M059J (cell line): ENCODE data around the gene TESK2. TPM values are rescaled to one million over a fixed set of nuclear protein-coding genes. Genes with fewer than 3 reads are reported as not detected.
A peak's percentile ranks its signal among the peaks of the same experiment; 100 is the strongest.
"Not testable (repeated sequence)": the region's sequence is repeated elsewhere in the genome, so short reads cannot be mapped to it uniquely, and the experiment has no call there.

Source experiments
- DNase-seq: peaks from one replicate; pipeline ENCODE4 v3.0.0-alpha.2; 2012; ENCODE audit warnings: low read depth
- total RNA-seq: library from RNA; depleted of rRNA; stranded (reverse); fragments of >200 nt; shearing (Covaris generic); gene quantifications from 2 replicates; pipeline ENCODE4 v1.2.3, GENCODE V29; 2014

TESK2 gene
- total RNA-seq, 1 experiment from 2014 or later, result 3.4 TPM

GRCh38 chr1:45412899-45413298 lies 78.1 kb downstream of the TESK2 start:
- no peak for DNase-seq

GRCh38 chr1:45411510-45411899 lies 79.5 kb downstream of the TESK2 start:
- peak; percentile 11 for DNase-seq

DNA sequence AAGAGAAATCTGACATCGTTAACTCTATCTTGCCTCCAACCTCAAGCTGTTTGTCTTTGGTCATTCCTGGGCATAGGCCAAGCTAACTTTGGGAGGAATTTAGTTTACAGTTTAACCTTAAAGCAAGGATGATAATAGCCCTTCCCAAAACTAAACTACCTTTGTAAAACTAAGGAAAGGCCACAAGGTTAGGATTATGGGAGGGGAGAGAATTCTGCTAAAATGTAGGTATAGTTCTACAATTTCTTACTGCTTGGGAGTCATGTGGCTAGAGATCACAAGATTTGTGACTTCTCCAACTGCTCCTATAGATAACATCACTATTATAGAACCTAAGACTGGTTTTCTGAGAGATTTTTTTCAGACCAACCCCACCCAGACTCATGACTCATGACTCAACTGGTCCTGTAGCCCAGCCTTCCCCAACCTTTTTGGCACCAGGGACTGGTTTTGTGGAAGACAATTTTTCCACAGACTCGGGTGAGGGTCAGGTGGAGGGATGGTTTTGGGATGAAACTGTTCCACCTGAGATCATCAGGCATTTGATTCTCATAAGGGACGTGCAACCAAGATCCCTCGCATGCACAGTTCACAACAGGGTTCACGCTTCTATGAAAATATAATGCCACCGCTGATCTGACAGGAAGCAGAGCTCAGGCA lies 80.0 kb downstream of the TESK2 start:
- peak; percentile 50 for DNase-seq

- no peak for DNase-seq
Measured at GRCh38 chr1:45409276-45409675, 81.7 kb downstream of the TESK2 start.

- no peak for DNase-seq
Measured at GRCh38 chr1:45407629-45408287, 83.2 kb downstream of the TESK2 start.

DNA sequence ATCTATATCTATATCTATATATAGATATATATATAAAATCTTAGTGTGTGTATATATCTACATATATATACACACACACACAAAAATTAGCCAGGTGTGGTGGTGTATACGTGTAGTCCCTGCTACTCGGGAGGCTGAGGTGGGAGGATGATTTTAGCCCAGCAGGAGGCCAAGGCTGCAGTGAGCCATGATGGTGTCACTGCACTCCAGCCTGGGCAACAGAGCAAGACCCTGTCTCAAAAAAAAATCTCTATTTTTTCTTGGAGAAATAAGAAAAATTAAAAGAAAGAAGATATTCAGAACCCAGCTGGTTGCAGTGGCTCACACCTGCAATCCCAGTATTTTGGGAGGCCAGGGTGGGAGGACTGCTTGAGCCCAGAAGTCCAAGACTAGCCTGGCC lies 85.3 kb downstream of the TESK2 start:
- no peak for DNase-seq

DNA sequence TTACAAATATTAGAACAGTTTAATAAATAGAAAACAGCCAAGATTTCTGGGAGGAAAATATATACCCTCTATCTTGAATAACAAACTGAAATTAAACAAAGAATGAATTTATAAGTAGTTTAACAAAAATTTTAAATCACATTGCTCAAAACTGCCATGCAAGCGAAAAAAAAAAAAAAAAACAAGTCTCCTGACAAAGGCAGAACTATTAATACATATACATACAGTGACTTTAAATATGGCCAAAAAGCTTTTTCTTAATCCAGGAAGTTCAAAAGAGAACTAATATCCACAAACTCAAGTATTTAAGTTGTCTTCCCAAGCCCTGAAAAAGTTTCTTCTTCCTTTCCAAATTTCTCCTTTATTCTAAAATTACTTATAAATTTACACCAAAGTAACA lies 87.2 kb downstream of the TESK2 start:
- DNase-seq, result no peak

DNA sequence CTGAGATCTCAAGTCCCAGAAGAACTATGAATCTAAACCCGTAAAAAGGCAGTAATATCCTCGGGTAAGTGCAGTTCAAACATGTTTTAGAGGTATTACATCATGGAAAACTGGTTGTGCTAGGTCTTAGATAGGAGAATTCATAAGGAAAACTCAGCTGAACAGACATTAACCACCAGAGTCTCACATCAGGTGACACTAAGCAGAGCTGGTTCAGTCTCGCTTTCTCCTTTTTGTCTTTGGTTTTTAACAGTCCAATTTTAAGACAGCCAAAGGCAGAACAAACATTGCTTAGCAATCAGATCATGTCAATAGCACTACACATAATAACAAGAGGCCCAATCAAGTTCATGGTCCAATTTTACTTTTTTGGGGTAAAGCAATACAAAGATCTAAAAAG lies 87.7 kb downstream of the TESK2 start:
- no peak for DNase-seq

DNA sequence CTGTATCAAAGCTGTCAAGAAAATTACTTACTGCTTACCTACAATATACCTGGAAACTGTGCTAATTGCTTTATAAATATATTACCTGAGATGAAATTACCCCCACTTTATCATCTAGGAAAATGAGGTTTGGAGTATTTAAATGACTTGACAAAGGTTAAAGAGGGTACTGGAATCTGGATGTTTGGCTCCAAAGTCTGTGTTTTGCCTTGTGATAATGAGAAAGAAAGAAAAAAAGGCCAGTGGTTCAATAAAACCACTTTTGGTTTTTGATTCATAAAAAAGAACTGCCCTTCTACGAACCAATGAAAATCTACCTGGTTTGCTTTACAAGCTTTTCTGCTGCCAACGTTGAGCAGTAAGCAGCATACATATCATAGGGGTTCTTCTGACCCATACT lies 89.4 kb downstream of the TESK2 start:
- DNase-seq, result no peak

- DNase-seq, result no peak
Measured at GRCh38 chr1:45400049-45400448, 90.9 kb downstream of the TESK2 start.

GRCh38 chr1:45397285-45397684 lies 93.7 kb downstream of the TESK2 start:
- DNase-seq, result no peak

DNA sequence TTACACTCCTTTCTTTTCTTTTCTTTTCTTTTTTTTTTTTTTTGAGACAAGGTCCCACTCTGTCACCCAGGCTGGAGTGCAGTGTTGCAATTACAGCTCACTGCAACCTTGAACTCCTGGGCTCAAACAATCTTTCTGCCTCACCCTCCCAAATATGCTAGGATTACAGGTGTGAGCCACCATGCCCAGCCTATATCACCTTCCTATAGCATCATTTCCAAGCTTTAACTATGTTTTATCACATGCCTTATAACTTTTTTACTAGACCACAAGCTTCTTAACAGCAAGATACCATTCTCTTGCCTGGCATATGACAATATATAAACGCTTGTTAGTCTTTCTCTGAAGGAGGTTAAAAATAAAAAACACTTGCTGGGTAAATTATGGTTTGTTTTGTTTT lies 95.4 kb downstream of the TESK2 start:
- no peak for DNase-seq

GRCh38 chr1:45395051-45395450 lies 95.9 kb downstream of the TESK2 start:
- no peak for DNase-seq

DNA sequence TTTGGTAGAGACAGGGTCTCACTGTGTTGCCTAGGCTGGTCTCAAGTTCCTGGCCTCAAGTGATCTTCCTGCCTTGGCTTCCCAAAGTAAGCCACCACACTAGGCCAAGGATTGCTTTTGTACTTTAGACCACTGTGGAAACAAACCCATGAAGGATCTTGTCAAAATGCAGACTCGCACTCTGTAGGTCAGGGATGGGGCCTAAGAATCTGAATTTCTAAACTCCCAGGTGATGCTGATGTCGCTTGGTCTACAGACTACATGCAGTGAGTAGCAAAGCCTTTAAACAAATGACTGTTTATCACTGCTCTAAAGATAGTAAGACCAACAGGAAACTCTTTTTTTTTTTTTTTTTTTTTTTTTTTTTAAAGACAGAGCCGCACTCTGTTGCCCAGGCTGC lies 96.6 kb downstream of the TESK2 start:
- DNase-seq, result no peak

GRCh38 chr1:45393718-45394302 lies 97.2 kb downstream of the TESK2 start:
- no peak for DNase-seq

DNA sequence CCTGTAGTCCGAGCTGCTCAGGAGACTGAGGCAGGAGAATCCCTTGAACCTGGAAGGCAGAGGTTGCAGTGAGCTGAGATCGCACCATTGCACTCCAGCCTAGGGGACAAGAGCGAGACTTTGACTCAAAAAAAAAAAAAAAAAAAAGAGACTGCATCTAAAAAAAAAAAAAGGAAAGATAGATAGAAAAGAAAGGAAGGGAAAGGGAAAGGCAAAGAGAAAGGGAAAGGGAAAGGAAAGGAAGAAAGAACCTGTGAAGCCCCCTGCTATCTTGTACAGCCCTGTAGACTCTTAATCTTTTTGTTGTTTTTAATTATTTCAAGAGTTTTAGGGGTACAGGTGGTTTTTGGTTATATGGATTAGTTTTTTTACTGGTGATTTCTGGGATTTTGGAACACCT lies 104.7 kb downstream of the TESK2 start:
- no peak for DNase-seq

DNA sequence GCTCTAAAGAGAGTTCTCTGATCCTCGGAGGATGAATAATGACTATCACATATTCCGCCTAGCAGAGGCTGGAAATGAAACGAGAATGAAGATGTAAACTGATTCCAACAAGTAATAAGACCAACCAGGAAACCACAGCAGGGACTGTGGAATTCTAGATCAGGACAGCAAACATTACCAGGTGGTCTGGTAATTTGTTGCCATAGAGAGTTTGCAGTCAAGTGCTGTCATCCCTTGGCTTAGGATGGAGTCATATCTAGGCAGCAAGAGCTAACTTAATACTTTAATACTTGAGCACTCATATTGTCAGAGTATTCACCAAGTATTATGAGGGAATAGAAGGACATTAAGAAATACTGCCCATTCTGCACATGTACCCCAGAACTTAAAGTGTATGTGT lies 105.7 kb downstream of the TESK2 start:
- no peak for DNase-seq

DNA sequence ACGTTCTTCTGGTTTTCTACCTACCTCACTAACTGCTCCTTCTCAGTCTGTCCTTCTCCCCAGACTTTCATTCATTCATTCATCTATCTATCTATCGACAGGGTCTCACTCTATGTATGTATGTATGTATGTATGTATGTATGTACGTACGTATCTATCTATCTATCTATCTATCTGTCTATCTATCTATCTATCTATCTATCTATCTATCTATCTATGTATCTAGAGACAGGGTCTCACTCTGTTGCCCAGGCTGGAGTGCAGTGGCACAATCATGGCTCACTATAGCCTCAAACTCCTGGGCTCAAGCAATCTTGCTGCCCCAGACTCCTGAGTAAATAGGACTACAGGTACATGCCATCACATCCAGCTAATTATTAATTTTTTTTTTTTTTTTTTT lies 106.8 kb downstream of the TESK2 start:
- DNase-seq, result not testable (repeated sequence)

GRCh38 chr1:45383191-45383590 lies 107.8 kb downstream of the TESK2 start:
- DNase-seq, result no peak

- DNase-seq, result no peak
Measured at GRCh38 chr1:45381243-45381642, 109.7 kb downstream of the TESK2 start.

DNA sequence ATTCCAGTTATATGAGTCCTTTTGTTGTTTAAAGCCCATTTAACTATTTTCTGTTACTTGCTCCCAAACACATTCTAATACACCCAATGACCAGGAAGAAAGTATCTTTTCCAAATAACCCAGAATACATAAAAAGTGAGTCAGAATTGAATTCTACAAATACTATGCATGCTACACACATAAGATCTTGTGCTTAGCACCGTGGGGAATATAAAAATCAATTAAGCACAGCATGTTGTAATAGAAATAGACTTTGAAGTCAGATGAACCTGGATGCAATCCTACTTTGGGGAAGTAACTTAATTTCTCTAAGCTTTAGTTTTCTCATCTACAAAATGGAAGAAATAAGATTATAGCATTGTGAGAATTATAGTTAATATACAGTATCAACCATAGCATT lies 110.2 kb downstream of the TESK2 start:
- DNase-seq, result no peak

GRCh38 chr1:45380125-45380524 lies 110.8 kb downstream of the TESK2 start:
- DNase-seq, result no peak

- no peak for DNase-seq
Measured at GRCh38 chr1:45379524-45379923, 111.4 kb downstream of the TESK2 start.

DNA sequence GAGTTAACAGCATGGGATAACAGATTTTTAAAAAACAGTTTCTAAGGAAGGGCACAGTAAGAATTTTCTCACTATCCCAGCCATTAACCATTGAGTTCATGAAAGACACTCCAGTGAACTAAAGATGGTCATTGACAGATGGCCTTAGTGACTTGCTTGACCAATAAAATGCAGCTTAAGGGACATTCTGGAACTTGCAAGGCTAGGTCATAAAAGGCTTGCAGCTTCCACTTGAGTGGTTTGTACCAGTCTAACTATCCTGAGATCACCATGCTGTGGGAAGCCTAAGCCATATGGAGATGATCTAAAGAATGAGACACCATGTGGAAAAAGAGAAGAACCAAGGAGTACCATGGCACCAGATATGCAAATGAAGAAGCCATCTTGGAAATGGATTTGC lies 112.8 kb downstream of the TESK2 start:
- no peak for DNase-seq
